HepG2 (cell line): ENCODE data around the gene RNGTT. TPM values are rescaled to one million over a fixed set of nuclear protein-coding genes. Genes with fewer than 3 reads are reported as not detected.

Experiments
- ATAC-seq: fragments of 200-7000 bp; cut with Tn5 transposase; 3 replicates; pipeline ENCODE4 v1.9.1; 2020; ENCODE audit warnings: mild to moderate bottlenecking, moderate library complexity
- BruUV-seq: library from RNA; stranded (reverse); fragments of 400-500 nt; replicated peaks from 2 replicates; lab custom pipeline; 2021; lab: Mats Ljungman, UMichigan
- CTCF ChIA-PET: fragments of 300-600 bp; formaldehyde crosslinking; extraction: SDS; loops from one replicate; lab custom pipeline; 2021; ENCODE audit warnings: low total read pairs, inconsistent platforms, low intra/inter-chr PET ratio; lab: Yijun Ruan, JAX
- POLR2A ChIA-PET: fragments of 350-600 bp; sonication (Branson Sonifier 250); formaldehyde crosslinking; loops from one replicate; lab custom pipeline; 2020; ENCODE audit warnings: antibody characterized with exemption, inconsistent platforms; lab: Yijun Ruan, JAX
- DNase-seq: peaks from one replicate; pipeline ENCODE4 v3.0.0-alpha.2; 2015; ENCODE audit warnings: low spot score
- FAIRE-seq: peaks from 3 replicates; lab custom pipeline; 2011; peaks lifted over from hg19 to GRCh38; lab: Jason Lieb, UNC
- H2AFZ ChIP-seq: one replicate; pipeline ENCODE4 v1.6.1; 2011; ENCODE audit warnings: low read length, inconsistent platforms
- H3K27ac ChIP-seq: fragments of 300-600 bp; 3 replicates; pipeline ENCODE4 v1.8.0; 2011; ENCODE audit warnings: mixed run types, mild to moderate bottlenecking, mixed read lengths, low read length, inconsistent platforms; ENCODE audit not compliant: insufficient read depth; ENCODE audit errors: extremely low read length
- H3K27me3 ChIP-seq, 2 experiments: fragments of 200-600 bp in 1 of 2; 2 replicates in 1 of 2; 3 replicates in 1 of 2; pipeline versions ENCODE4 v1.6.0 to v1.8.0; 2011; ENCODE audit warnings: low read length in 2 of 2, mild to moderate bottlenecking in 2 of 2, moderate library complexity in 2 of 2, inconsistent platforms in 1 of 2; ENCODE audit not compliant: insufficient read depth in 2 of 2, control insufficient read depth in 1 of 2
- H3K36me3 ChIP-seq, 2 experiments: fragments of 200-600 bp in 1 of 2; replicated peaks in 1 of 2; 2 replicates in 1 of 2; 3 replicates in 1 of 2; pipeline versions ENCODE4 v1.5.1 to v1.8.0; 2011; ENCODE audit warnings: low read length in 2 of 2, inconsistent platforms in 1 of 2; ENCODE audit not compliant: insufficient read depth in 2 of 2, control insufficient read depth in 1 of 2
- H3K4me1 ChIP-seq: 2 replicates; pipeline ENCODE4 v1.5.1; 2012; ENCODE audit warnings: low read length, inconsistent platforms; ENCODE audit not compliant: insufficient read depth
- H3K4me2 ChIP-seq: 2 replicates; pipeline ENCODE4 v1.6.0; 2011; ENCODE audit warnings: low read depth, low read length, inconsistent platforms
- H3K4me3 ChIP-seq, 3 experiments: fragments of 200-600 bp in 1 of 3; sonication (generic), shearing (Covaris generic) in 1 of 3; replicated peaks in 1 of 3; 2 replicates each; pipeline ENCODE4 v1.5.1; 2011 to 2016; ENCODE audit warnings: low read length in 3 of 3, inconsistent platforms in 2 of 3, low read depth in 2 of 3, mild to moderate bottlenecking in 2 of 3, control low read depth in 1 of 3, mixed read lengths in 1 of 3; ENCODE audit not compliant: insufficient read depth in 1 of 3
- H3K79me2 ChIP-seq: one replicate; pipeline ENCODE4 v1.6.1; 2011; ENCODE audit warnings: low read length, inconsistent platforms; ENCODE audit not compliant: insufficient read depth
- H3K9ac ChIP-seq: 2 replicates; pipeline ENCODE4 v1.6.0; 2011; ENCODE audit warnings: mild to moderate bottlenecking, low read depth, low read length, inconsistent platforms; ENCODE audit not compliant: insufficient read depth
- H3K9me3 ChIP-seq: 2 replicates; pipeline ENCODE4 v1.5.1; 2012; ENCODE audit warnings: mild to moderate bottlenecking, low read length
- H4K20me1 ChIP-seq: 2 replicates; pipeline ENCODE4 v1.6.0; 2011; ENCODE audit warnings: inconsistent platforms, mild to moderate bottlenecking, low read length, moderate library complexity; ENCODE audit not compliant: insufficient read depth
- ISL2 ChIP-seq: sonication (generic); formaldehyde crosslinking; IDR thresholded peaks from 2 replicates; pipeline ENCODE4 v1.5.0; 2020; ENCODE audit warnings: missing genetic modification reagents
- MIER2 ChIP-seq: IDR thresholded peaks from 2 replicates; pipeline ENCODE4 v1.6.1; 2016; ENCODE audit warnings: missing biosample characterization, missing genetic modification reagents
- TAF15 ChIP-seq: fragments of 200-400 bp; formaldehyde crosslinking; IDR thresholded peaks from one replicate; pipeline ENCODE4 v1.6.1; 2018; ENCODE audit warnings: mild to moderate bottlenecking, low read depth, low read length; ENCODE audit not compliant: poor library complexity, severe bottlenecking
- ZFYVE20 ChIP-seq: sonication (generic); formaldehyde crosslinking; IDR thresholded peaks from 2 replicates; pipeline ENCODE4 v1.8.0; 2023; ENCODE audit warnings: low read depth, mild to moderate bottlenecking, moderate library complexity, missing genetic modification reagents, borderline replicate concordance
- WGBS: methylation state at CpG from one replicate; pipeline ENCODE4 v1.1.6; 2017; ENCODE audit warnings: low lambda C conversion rate; 5-methylcytosine and 5-hydroxymethylcytosine counted together
- in situ Hi-C: cut with HindIII; loops from 2 replicates; pipeline ENCODE4 v1.10.0; 2017; ENCODE audit warnings: low pct_unique_long_range_greater_than_20kb; ENCODE audit not compliant: extremely low pct_ligation_motif_present
- intact Hi-C: fragments of 100-400 bp; cut with micrococcal nuclease; formaldehyde crosslinking; loops from one replicate; pipeline ENCODE4 v1.10.0; 2022; ENCODE audit not compliant: unreplicated experiment
- polyA plus RNA-seq, 8 experiments: library from polyadenylated mRNA; depleted of rRNA in 3 of 8; stranded (reverse) in 7 of 8; unstranded in 1 of 8; fragments of >200 nt; fragmentation: Illumina TruSeq in 4 of 8; extraction: Trizol in 4 of 8; gene quantifications; 2 replicates each; pipeline versions ENCODE4 v1.2.1 to v1.2.3, GENCODE V29; 2011 to 2016; ENCODE audit warnings: low read depth in 4 of 8, missing spikeins in 1 of 8, mixed read lengths in 1 of 8; ENCODE audit not compliant: insufficient read depth in 1 of 8
- total RNA-seq, 5 experiments: library from RNA; depleted of rRNA; stranded (reverse); fragments of >200 nt; fragmentation: Illumina TruSeq; extraction: Trizol; gene quantifications; 2 replicates each; pipeline ENCODE4 v1.2.3, GENCODE V29; 2016; ENCODE audit warnings: low read depth in 1 of 5
- TF ChIP-seq, protein P1 (sequence below): sonication (generic); formaldehyde crosslinking; conservative IDR thresholded peaks from 2 replicates; pipeline ENCODE4 v1.8.1; 2023; ENCODE audit warnings: missing genetic modification reagents
- TF ChIP-seq, protein P2 (sequence below): sonication (generic); formaldehyde crosslinking; IDR thresholded peaks from 2 replicates; pipeline ENCODE4 v1.4.0; 2020; ENCODE audit warnings: mild to moderate bottlenecking, missing genetic modification reagents
- TF ChIP-seq, protein P3 (sequence below), 2 experiments: sonication (generic) in 1 of 2; formaldehyde crosslinking in 1 of 2; IDR thresholded peaks; 2 replicates each; pipeline versions ENCODE4 v1.4.0 to v1.6.1; 2018 to 2020; ENCODE audit warnings: missing genetic modification reagents in 2 of 2, borderline replicate concordance in 1 of 2, low read depth in 1 of 2, mild to moderate bottlenecking in 1 of 2, missing biosample characterization in 1 of 2

RNGTT gene
- total and polyA plus RNA-seq, 2 of the 13 experiments (the other 11 are each of a cell fraction or from before 2014, with no cell fraction given) = 6.0 to 22.6 TPM

DNA sequence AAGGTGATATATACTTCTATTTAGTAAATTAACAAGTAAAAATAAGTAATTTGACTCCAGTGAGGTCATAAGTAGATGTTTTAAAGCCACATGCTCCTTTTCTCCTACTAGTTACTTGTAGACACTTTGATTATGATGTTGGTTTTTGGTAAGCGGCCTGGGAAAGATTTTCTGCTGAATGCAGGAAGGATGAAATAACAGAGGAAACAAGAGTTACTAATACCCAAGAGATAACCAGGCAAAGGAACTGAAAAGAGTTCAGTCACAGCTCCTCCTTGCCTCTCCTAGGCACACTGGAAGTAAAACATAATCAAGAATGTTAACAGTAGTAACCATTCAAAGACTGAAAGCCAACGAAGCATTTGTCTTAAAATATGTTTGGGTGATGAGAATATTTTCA, 203.3 kb downstream of the RNGTT start (continued):
- TF ChIP-seq, protein P1, sequence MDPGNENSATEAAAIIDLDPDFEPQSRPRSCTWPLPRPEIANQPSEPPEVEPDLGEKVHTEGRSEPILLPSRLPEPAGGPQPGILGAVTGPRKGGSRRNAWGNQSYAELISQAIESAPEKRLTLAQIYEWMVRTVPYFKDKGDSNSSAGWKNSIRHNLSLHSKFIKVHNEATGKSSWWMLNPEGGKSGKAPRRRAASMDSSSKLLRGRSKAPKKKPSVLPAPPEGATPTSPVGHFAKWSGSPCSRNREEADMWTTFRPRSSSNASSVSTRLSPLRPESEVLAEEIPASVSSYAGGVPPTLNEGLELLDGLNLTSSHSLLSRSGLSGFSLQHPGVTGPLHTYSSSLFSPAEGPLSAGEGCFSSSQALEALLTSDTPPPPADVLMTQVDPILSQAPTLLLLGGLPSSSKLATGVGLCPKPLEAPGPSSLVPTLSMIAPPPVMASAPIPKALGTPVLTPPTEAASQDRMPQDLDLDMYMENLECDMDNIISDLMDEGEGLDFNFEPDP (CRISPR knock-in tag) = no peak
- TF ChIP-seq, protein P2, sequence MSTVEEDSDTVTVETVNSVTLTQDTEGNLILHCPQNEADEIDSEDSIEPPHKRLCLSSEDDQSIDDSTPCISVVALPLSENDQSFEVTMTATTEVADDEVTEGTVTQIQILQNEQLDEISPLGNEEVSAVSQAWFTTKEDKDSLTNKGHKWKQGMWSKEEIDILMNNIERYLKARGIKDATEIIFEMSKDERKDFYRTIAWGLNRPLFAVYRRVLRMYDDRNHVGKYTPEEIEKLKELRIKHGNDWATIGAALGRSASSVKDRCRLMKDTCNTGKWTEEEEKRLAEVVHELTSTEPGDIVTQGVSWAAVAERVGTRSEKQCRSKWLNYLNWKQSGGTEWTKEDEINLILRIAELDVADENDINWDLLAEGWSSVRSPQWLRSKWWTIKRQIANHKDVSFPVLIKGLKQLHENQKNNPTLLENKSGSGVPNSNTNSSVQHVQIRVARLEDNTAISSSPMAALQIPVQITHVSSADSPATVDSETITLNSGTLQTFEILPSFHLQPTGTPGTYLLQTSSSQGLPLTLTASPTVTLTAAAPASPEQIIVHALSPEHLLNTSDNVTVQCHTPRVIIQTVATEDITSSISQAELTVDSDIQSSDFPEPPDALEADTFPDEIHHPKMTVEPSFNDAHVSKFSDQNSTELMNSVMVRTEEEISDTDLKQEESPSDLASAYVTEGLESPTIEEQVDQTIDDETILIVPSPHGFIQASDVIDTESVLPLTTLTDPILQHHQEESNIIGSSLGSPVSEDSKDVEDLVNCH (CRISPR knock-in tag) = no peak
- TF ChIP-seq, protein P3, sequence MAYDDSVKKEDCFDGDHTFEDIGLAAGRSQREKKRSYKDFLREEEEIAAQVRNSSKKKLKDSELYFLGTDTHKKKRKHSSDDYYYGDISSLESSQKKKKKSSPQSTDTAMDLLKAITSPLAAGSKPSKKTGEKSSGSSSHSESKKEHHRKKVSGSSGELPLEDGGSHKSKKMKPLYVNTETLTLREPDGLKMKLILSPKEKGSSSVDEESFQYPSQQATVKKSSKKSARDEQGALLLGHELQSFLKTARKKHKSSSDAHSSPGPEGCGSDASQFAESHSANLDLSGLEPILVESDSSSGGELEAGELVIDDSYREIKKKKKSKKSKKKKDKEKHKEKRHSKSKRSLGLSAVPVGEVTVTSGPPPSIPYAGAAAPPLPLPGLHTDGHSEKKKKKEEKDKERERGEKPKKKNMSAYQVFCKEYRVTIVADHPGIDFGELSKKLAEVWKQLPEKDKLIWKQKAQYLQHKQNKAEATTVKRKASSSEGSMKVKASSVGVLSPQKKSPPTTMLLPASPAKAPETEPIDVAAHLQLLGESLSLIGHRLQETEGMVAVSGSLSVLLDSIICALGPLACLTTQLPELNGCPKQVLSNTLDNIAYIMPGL (CRISPR knock-in tag; IDR thresholded peaks at IDR 0.05; ENCODE audit: borderline replicate concordance in 1 of 2, low read depth in 1 of 2) = no peak
- TF ChIP-seq TAF15 (no peak), MIER2 (no peak), ISL2 (no peak)

DNA sequence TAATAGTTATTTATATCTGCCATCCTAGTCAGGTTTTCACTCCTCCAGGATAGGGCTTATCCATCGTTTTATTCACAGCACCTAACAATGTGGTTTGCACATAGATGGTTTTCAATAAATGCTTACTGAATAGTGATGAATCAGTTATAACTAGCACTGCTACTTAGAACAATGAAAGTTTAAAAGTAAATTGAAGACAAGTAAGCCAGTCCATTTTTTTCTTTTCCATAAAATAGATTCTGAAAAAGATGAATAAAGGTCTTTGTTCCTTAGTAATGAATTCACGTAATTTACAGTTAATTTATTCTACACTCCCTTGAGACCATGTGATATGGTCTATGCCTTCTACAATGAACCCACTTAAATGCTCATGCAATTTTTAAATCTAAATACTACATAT, 212.5 kb downstream of the RNGTT start:
- in situ Hi-C loops = no loop called here
- ChIA-PET CTCF (no interaction called here), POLR2A (no interaction called here)
- DNase-seq (no peak), FAIRE-seq (no peak), ATAC-seq (no peak)
- no peaks in the 10 kb centered on the region for H3K27me3 ChIP-seq
- intact Hi-C loops = no loop called here
- BruUV-seq = no TSS peak
- H3K27ac ChIP-seq = no peak overlapping the region
- no peak overlapping the region for H3K4me2 ChIP-seq
- no peaks in the 10 kb centered on the region for H4K20me1 ChIP-seq
- no peaks in the 10 kb centered on the region for H3K79me2 ChIP-seq
- WGBS = 100% methylated on average over 2 of the region's 2 CpGs
- no peak overlapping the region for H3K4me3 ChIP-seq
- H3K9me3 ChIP-seq = no peaks in the 10 kb centered on the region
- no peak overlapping the region for H3K9ac ChIP-seq
- H3K36me3 ChIP-seq = peaks cover 0 to 3% of the 10 kb centered on the region in 2 experiments; a peak in 2 of 5 replicates
- no peak overlapping the region for H2AFZ ChIP-seq
- no peaks in the 10 kb centered on the region for H3K4me1 ChIP-seq
- TF ChIP-seq ZFYVE20 = no peak
